Left lung (tissue), 10 donors: ENCODE measurements around the gene KCND3. TPM values are rescaled to one million over a fixed set of nuclear protein-coding genes. Genes with fewer than 3 reads are reported as not detected.

Source experiments
- ATAC-seq: fragments of 200-7000 bp; cut with Tn5 transposase; one replicate; pipeline ENCODE4 v1.9.1; 2020; ENCODE audit warnings: moderate library complexity
- DNase-seq, 4 donors: peaks; one replicate each; pipeline ENCODE4 v3.0.0-alpha.2; 2013 to 2020
- H3K27ac ChIP-seq, 2 donors: fragments of 200-600 bp; sonication (generic) in 1 of 2; one replicate each; pipeline versions ENCODE4 v1.5.0 to v1.8.0; 2020 to 2021
- H3K27me3 ChIP-seq, 2 donors: fragments of 200-600 bp; sonication (generic) in 1 of 2; one replicate each; pipeline versions ENCODE4 v1.5.0 to v1.8.0; 2020 to 2021
- H3K36me3 ChIP-seq, 2 donors: fragments of 200-600 bp; sonication (generic) in 1 of 2; one replicate each; pipeline versions ENCODE4 v1.5.0 to v1.8.0; 2020 to 2021
- H3K4me1 ChIP-seq, 2 donors: fragments of 200-600 bp; one replicate each; pipeline ENCODE4 v1.8.0; 2021
- H3K4me3 ChIP-seq, 2 donors: fragments of 200-600 bp; sonication (generic) in 1 of 2; one replicate each; pipeline versions ENCODE4 v1.5.0 to v1.8.0; 2020 to 2021; ENCODE audit warnings: mild to moderate bottlenecking in 1 of 2
- H3K9me3 ChIP-seq, 2 donors: fragments of 200-600 bp; sonication (generic) in 1 of 2; one replicate each; pipeline versions ENCODE4 v1.5.0 to v1.8.0; 2020 to 2021
- intact Hi-C, 2 donors: fragments of 100-400 bp; cut with DNase I; formaldehyde crosslinking; loops; one replicate each; pipeline versions ENCODE4 v1.11.2 to v1.14.2; 2022
- polyA plus RNA-seq, 6 donors: library from polyadenylated mRNA; unstranded; fragments of 120-200 nt; gene quantifications; one replicate each; pipeline ENCODE4 v1.2.1, GENCODE V29; 2013; ENCODE audit not compliant: insufficient read length in 6 of 6
- total RNA-seq, 2 donors: library from RNA; stranded (reverse); fragmentation: NEBNext Ultra II Directional; extraction: Animal tissue kit (Norgen Biotek cat#: 25700); gene quantifications; one replicate each; pipeline ENCODE4 v1.2.1, GENCODE V29; 2021
- TF ChIP-seq, protein P1 (sequence below), 2 donors: fragments of 200-600 bp; sonication (generic) in 1 of 2; IDR thresholded peaks; one replicate each; pipeline versions ENCODE4 v1.5.0 to v1.8.0; 2021; ENCODE audit warnings: antibody characterized with exemption in 2 of 2
- donor health status: DM: no; HTN: yes; CAD: no.
- donor health status: DM: no; HTN: no; CAD: no.

Gene KCND3
- total and polyA plus RNA-seq, 8 donors, result 0.32 to 10.2 (median 0.58) TPM

- intact Hi-C loops, result no loop called here
- no peak for DNase-seq
- Histone ChIP-seq H3K4me1 (no peaks in the 10 kb centered on the region), H3K27me3 (peaks cover 0 to 5% of the 10 kb centered on the region in 2 donors), H3K9me3 (no peaks in the 10 kb centered on the region), H3K36me3 (no peaks in the 10 kb centered on the region), H3K4me3 (no peak overlapping the region), H3K27ac (no peak overlapping the region)
- no peak for ATAC-seq
- TF ChIP-seq, protein P1, sequence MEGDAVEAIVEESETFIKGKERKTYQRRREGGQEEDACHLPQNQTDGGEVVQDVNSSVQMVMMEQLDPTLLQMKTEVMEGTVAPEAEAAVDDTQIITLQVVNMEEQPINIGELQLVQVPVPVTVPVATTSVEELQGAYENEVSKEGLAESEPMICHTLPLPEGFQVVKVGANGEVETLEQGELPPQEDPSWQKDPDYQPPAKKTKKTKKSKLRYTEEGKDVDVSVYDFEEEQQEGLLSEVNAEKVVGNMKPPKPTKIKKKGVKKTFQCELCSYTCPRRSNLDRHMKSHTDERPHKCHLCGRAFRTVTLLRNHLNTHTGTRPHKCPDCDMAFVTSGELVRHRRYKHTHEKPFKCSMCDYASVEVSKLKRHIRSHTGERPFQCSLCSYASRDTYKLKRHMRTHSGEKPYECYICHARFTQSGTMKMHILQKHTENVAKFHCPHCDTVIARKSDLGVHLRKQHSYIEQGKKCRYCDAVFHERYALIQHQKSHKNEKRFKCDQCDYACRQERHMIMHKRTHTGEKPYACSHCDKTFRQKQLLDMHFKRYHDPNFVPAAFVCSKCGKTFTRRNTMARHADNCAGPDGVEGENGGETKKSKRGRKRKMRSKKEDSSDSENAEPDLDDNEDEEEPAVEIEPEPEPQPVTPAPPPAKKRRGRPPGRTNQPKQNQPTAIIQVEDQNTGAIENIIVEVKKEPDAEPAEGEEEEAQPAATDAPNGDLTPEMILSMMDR (IDR thresholded peaks at IDR 0.05), result no peak
Observed at GRCh38 chr1:111848852-111849545, 140.5 kb downstream of the KCND3 start.

GRCh38 chr1:111847466-111847865, 142.0 kb downstream of the KCND3 start:
- Histone ChIP-seq H3K27me3 (peaks cover 0 to 5% of the 10 kb centered on the region in 2 donors), H3K27ac (no peak overlapping the region), H3K9me3 (no peaks in the 10 kb centered on the region), H3K4me3 (no peak overlapping the region), H3K4me1 (no peaks in the 10 kb centered on the region), H3K36me3 (no peaks in the 10 kb centered on the region)
- intact Hi-C loops, result no loop called here
- TF ChIP-seq, protein P1 (IDR thresholded peaks at IDR 0.05), result no peak
- no peak for ATAC-seq
- DNase-seq, result no peak

- H3K27ac ChIP-seq, result no peak overlapping the region
- no peak for ATAC-seq
- H3K9me3 ChIP-seq, result no peaks in the 10 kb centered on the region
- TF ChIP-seq, protein P1 (IDR thresholded peaks at IDR 0.05), result no peak
- H3K4me3 ChIP-seq, result no peak overlapping the region
- no peak for DNase-seq
- H3K27me3 ChIP-seq, result peaks cover 0 to 5% of the 10 kb centered on the region in 2 donors
- H3K36me3 ChIP-seq, result no peaks in the 10 kb centered on the region
- H3K4me1 ChIP-seq, result no peaks in the 10 kb centered on the region
- intact Hi-C loops, result no loop called here
Observed at GRCh38 chr1:111846842-111847241, 142.6 kb downstream of the KCND3 start.

DNA sequence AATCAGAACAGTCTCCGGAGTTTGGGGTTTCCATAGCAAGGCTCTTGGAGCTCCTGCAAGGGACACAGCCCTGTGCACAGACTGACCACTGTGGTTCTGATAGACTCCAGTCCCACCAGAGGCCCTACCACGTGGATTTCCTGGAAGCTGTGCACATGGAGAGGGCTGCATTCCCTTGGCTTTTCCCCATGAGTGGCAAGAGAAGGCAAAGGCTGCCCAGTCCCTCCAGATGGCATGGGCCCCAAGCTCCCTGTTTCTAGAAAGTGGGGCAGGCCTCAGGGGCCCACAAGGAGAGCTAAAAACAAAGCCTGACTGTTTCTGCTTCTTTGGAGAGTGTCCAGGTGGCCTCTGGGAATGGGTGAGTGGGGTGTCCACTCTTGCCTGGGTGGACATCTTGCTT, 146.3 kb downstream of the KCND3 start:
- Histone ChIP-seq H3K27me3 (no peaks in the 10 kb centered on the region), H3K9me3 (no peaks in the 10 kb centered on the region), H3K27ac (no peak overlapping the region), H3K4me3 (no peak overlapping the region), H3K36me3 (no peaks in the 10 kb centered on the region), H3K4me1 (no peaks in the 10 kb centered on the region)
- TF ChIP-seq, protein P1 (IDR thresholded peaks at IDR 0.05), result no peak
- DNase-seq (no peak), ATAC-seq (no peak)
- intact Hi-C loops, result no loop called here

DNA sequence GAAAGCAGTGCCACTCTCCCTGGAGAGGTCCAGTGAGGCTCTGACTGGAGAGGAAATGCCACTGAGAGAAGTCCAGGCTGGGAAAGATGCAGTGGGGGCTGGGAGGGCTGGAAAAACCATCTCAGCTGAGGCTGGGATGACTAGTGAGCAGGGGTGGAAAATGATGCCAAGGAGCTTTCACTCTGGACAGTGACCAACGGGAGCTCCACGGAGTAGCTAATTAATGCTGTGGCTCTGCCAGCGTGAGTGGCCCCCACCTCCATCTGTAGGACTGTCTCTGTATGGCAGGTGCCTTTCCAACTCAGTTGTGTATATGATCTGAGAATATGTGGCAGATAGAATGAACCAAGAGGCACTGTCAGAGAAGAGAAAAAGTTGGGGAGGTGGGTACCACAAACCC, 147.1 kb downstream of the KCND3 start:
- H3K27me3 ChIP-seq, result no peaks in the 10 kb centered on the region
- H3K27ac ChIP-seq, result no peak overlapping the region
- no peak overlapping the region for H3K4me3 ChIP-seq
- intact Hi-C loops, result no loop called here
- DNase-seq (no peak), ATAC-seq (no peak)
- TF ChIP-seq, protein P1 (IDR thresholded peaks at IDR 0.05), result no peak
- no peaks in the 10 kb centered on the region for H3K36me3 ChIP-seq
- H3K9me3 ChIP-seq, result no peaks in the 10 kb centered on the region
- no peaks in the 10 kb centered on the region for H3K4me1 ChIP-seq
